A673 (cell line): ENCODE measurements around the gene FSIP1.

Experiments used
- CTCF ChIP-seq: fragments of 300-800, 200-600 bp; sonication (generic); conservative IDR thresholded peaks from 2 replicates; pipeline ENCODE4 v1.5.1; 2017; ENCODE audit warnings: low read depth, mild to moderate bottlenecking, antibody characterized with exemption, low read length, moderate library complexity, mixed read lengths
- EZH2 ChIP-seq: fragments of 200-600 bp; sonication (generic); IDR thresholded peaks from 2 replicates; pipeline ENCODE4 v1.6.1; 2017; ENCODE audit warnings: borderline replicate concordance, low read depth, mild to moderate bottlenecking, mixed read lengths, antibody characterized with exemption, low read length; ENCODE audit not compliant: poor library complexity, severe bottlenecking

- TF ChIP-seq EZH2 (no peak), CTCF (no peak)
Observed at GRCh38 chr15:39690881-39691634, 91.6 kb downstream of the FSIP1 start.
